HEK293T (cell line): Measurements from ENCODE around the gene WNT9A.

ENCODE experiments used
- CTCF ChIA-PET: fragments of 350-600 bp; formaldehyde crosslinking; extraction: SDS; loops from one replicate; lab custom pipeline; 2021; ENCODE audit warnings: antibody characterized with exemption, inconsistent platforms; lab: Yijun Ruan, JAX
- POLR2A ChIA-PET: fragments of 350-600 bp; formaldehyde crosslinking; extraction: SDS; loops from one replicate; lab custom pipeline; 2020; ENCODE audit warnings: antibody characterized with exemption, inconsistent platforms; lab: Yijun Ruan, JAX
- DNase-seq: peaks from one replicate; pipeline ENCODE4 v3.0.0; 2012; ENCODE audit warnings: mixed read lengths; ENCODE audit errors: extremely low spot score
- ARNT ChIP-seq: fragments of 450-650 bp; IDR thresholded peaks from 2 replicates; pipeline ENCODE4 v1.6.1; 2017; ENCODE audit warnings: mild to moderate bottlenecking
- BHLHE40 ChIP-seq: fragments of 450-650 bp; IDR thresholded peaks from 2 replicates; pipeline ENCODE4 v1.6.1; 2016; ENCODE audit warnings: mild to moderate bottlenecking, moderate library complexity, borderline replicate concordance
- CTBP1 ChIP-seq: fragments of 450-650 bp; IDR thresholded peaks from 2 replicates; pipeline ENCODE4 v1.6.1; 2016; ENCODE audit warnings: borderline replicate concordance
- ELF4 ChIP-seq: fragments of 450-650 bp; IDR thresholded peaks from 2 replicates; pipeline ENCODE4 v1.6.1; 2017; ENCODE audit warnings: antibody characterized with exemption
- FOXA1 ChIP-seq: fragments of 450-650 bp; IDR thresholded peaks from 2 replicates; pipeline ENCODE4 v1.6.1; 2016; ENCODE audit warnings: mild to moderate bottlenecking
- FOXK2 ChIP-seq: fragments of 450-650 bp; IDR thresholded peaks from 2 replicates; pipeline ENCODE4 v1.6.1; 2016; ENCODE audit warnings: mild to moderate bottlenecking
- FOXM1 ChIP-seq: fragments of 450-650 bp; IDR thresholded peaks from 2 replicates; pipeline ENCODE4 v1.6.1; 2017; ENCODE audit warnings: mild to moderate bottlenecking, borderline replicate concordance
- HDGF ChIP-seq: fragments of 450-650 bp; IDR thresholded peaks from 2 replicates; pipeline ENCODE4 v1.6.1; 2017; ENCODE audit warnings: antibody characterized with exemption, borderline replicate concordance
- L3MBTL2 ChIP-seq: fragments of 450-650 bp; conservative IDR thresholded peaks from 2 replicates; pipeline ENCODE4 v1.6.1; 2016; ENCODE audit warnings: mild to moderate bottlenecking
- LEF1 ChIP-seq: fragments of 450-650 bp; IDR thresholded peaks from 2 replicates; pipeline ENCODE4 v1.6.1; 2017; ENCODE audit warnings: mild to moderate bottlenecking, borderline replicate concordance
- NFRKB ChIP-seq: fragments of 450-650 bp; IDR thresholded peaks from 2 replicates; pipeline ENCODE4 v1.6.1; 2016; ENCODE audit warnings: mild to moderate bottlenecking, moderate library complexity
- PKNOX1 ChIP-seq: fragments of 450-650 bp; IDR thresholded peaks from 2 replicates; pipeline ENCODE4 v1.6.1; 2016
- SP1 ChIP-seq: fragments of 450-650 bp; IDR thresholded peaks from 2 replicates; pipeline ENCODE4 v1.6.1; 2017
- SUZ12 ChIP-seq: fragments of 450-650 bp; IDR thresholded peaks from 2 replicates; pipeline ENCODE4 v1.6.1; 2016; ENCODE audit warnings: mild to moderate bottlenecking
- TARDBP ChIP-seq: fragments of 450-650 bp; IDR thresholded peaks from 2 replicates; pipeline ENCODE4 v1.6.1; 2016
- ZNF384 ChIP-seq: fragments of 450-650 bp; IDR thresholded peaks from 2 replicates; pipeline ENCODE4 v1.6.1; 2016

Gene WNT9A

GRCh38 chr1:227900571-227901051 is 47.1 kb downstream of the WNT9A start:
- POLR2A ChIA-PET, result no interaction called here
- CTCF ChIA-PET, result no interaction called here
- DNase-seq, result no peak
- TF ChIP-seq SUZ12 (no peak), TARDBP (no peak), ZNF384 (no peak), FOXK2 (no peak), FOXA1 (no peak), ARNT (no peak), L3MBTL2 (no peak), CTBP1 (no peak), LEF1 (no peak), PKNOX1 (no peak), NFRKB (no peak), ELF4 (no peak), SP1 (no peak), BHLHE40 (no peak)

GRCh38 chr1:227899820-227900449 is 47.8 kb downstream of the WNT9A start:
- ChIA-PET CTCF (no interaction called here), POLR2A (no interaction called here)
- no peak for DNase-seq
- no peak for TF ChIP-seq ARNT
- TF ChIP-seq CTBP1, result no peak
- TF ChIP-seq TARDBP, result no peak
- no peak for TF ChIP-seq BHLHE40

GRCh38 chr1:227899141-227899819 is 48.5 kb downstream of the WNT9A start:
- TF ChIP-seq BHLHE40 (no peak), HDGF (no peak), ZNF384 (no peak), NFRKB (no peak), FOXK2 (no peak)

GRCh38 chr1:227898502-227899140 is 49.1 kb downstream of the WNT9A start:
- no peak for TF ChIP-seq NFRKB
- no peak for TF ChIP-seq LEF1
- TF ChIP-seq FOXA1, result no peak
- no peak for TF ChIP-seq BHLHE40
- no peak for TF ChIP-seq PKNOX1
- TF ChIP-seq SP1, result no peak
- TF ChIP-seq L3MBTL2, result no peak
- TF ChIP-seq TARDBP, result no peak
- TF ChIP-seq CTBP1, result no peak
- no peak for TF ChIP-seq HDGF
- no peak for TF ChIP-seq SUZ12
- TF ChIP-seq ELF4, result no peak
- TF ChIP-seq ZNF384, result no peak
- TF ChIP-seq FOXK2, result no peak
- no peak for TF ChIP-seq FOXM1
- no peak for DNase-seq
- ChIA-PET POLR2A (no interaction called here), CTCF (no interaction called here)

More at GRCh38 chr1:227899141-227899819, 48.5 kb downstream of the WNT9A start:
- POLR2A ChIA-PET, result no interaction called here
- no peak for DNase-seq
- CTCF ChIA-PET, result no interaction called here

- ChIA-PET CTCF (no interaction called here), POLR2A (no interaction called here)
- TF ChIP-seq LEF1, result no peak
- no peak for TF ChIP-seq ARNT
- no peak for TF ChIP-seq TARDBP
- TF ChIP-seq FOXK2, result no peak
- no peak for TF ChIP-seq HDGF
- no peak for TF ChIP-seq ZNF384
- no peak for TF ChIP-seq FOXA1
- TF ChIP-seq SP1, result no peak
- DNase-seq, result no peak
These were observed 49.9 kb downstream of the WNT9A start for GRCh38 chr1:227897704-227898438.
